ENCODE results near the gene RAB3B. TPM values are rescaled to one million over a fixed set of nuclear protein-coding genes. Genes with fewer than 3 reads are reported as not detected.

Gene RAB3B
- total and polyA plus RNA-seq, 2 of the 4 experiments (the other 2 are of a cell fraction), result 33.6 to 78.5 TPM

DNA sequence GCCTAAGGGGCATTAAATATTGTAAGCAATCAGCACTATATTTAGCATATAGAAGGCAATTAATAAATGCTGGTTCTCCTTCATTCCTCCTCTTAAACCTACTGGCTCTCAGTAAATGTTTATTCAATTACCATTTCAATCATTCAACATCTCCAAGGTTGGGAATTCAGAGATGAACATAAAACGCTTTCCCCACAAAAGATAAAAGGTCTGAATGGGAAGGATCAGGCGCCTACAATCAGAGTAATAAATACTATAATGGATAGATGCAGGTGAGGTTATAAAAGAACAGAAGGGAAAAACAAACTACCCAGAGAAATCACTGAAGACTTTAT, 43.5 kb upstream of the RAB3B start:
- Histone ChIP-seq H3K56ac (ENCODE audit: extremely low read depth, insufficient read depth, low read length) (no peak overlapping the region), H3K79me1 (ENCODE audit: low read depth in 1 of 2, low read length in 2 of 2) (peaks cover 21 to 47% of the 10 kb centered on the region in 2 experiments), H2BK5ac (ENCODE audit: low read depth, low read length, poor library complexity, severe bottlenecking) (peak overlapping the region; percentile 78), H3K4ac (ENCODE audit: low read depth, low read length) (peak overlapping the region; percentile 35; the same call in 1 of the 2 replicates), H3K36me3 (ENCODE audit: control insufficient read depth, insufficient read depth, low read length) (0 out of 2 replicates have a peak, but pooled peaks cover 1% of the 10 kb centered on the region), H3K4me1 (ENCODE audit: control insufficient read depth, insufficient read depth, low read length) (peaks cover 7% of the 10 kb centered on the region), H2BK120ac (ENCODE audit: low read depth, low read length) (no peak overlapping the region), H2AFZ (replicated peaks; ENCODE audit: low read length, poor library complexity) (no peak overlapping the region), H3K18ac (ENCODE audit: low read depth, low read length) (peak overlapping the region; percentile 32; the same call in 1 of the 2 replicates), H3K27ac (ENCODE audit: insufficient read depth, low read length) (no peak overlapping the region), H3K9me1 (ENCODE audit: insufficient read depth, low read length) (peaks cover 6% of the 10 kb centered on the region; the same call in 1 of the 2 replicates), H3K4me3 (ENCODE audit: insufficient read depth, low read depth, low read length) (peak overlapping the region; percentile 90; the same call in 1 of the 2 replicates), H3K23ac (ENCODE audit: low read depth, low read length) (no peak overlapping the region), H4K20me1 (ENCODE audit: insufficient read depth, low read length) (peaks cover 18% of the 10 kb centered on the region), H4K5ac (ENCODE audit: low read depth, low read length) (peak overlapping the region; percentile 90; the same call in 1 of the 2 replicates), H3K27me3 (ENCODE audit: control insufficient read depth, insufficient read depth, low read length) (no peaks in the 10 kb centered on the region), H4K8ac (ENCODE audit: low read depth in 2 of 2, low read length in 2 of 2) (peak overlapping the region; percentile 86 to 99), H2BK20ac (ENCODE audit: low read depth, low read length) (no peak overlapping the region), H4K91ac (ENCODE audit: insufficient read depth, low read depth, low read length) (no peak overlapping the region), H3K9ac (ENCODE audit: low read depth, low read length) (peak overlapping the region; percentile 83; the same call in 1 of the 2 replicates), H3K14ac (replicated peaks; ENCODE audit: low read depth, low read length) (peak overlapping the region; percentile 49; the same call in 1 of the 2 replicates), H3K4me2 (ENCODE audit: low read depth, low read length) (peak overlapping the region; percentile 70; the same call in 1 of the 2 replicates), H2BK15ac (ENCODE audit: low read depth, low read length) (no peak overlapping the region), H2AK9ac (replicated peaks; ENCODE audit: low read depth, low read length, poor library complexity) (no peak overlapping the region), H2AK5ac (ENCODE audit: low read depth, low read length) (no peak overlapping the region), H3K9me3 (ENCODE audit: control insufficient read depth, insufficient read depth, low read length) (no peaks in the 10 kb centered on the region)
- ChIA-PET POLR2A (ENCODE audit: unreplicated experiment) (no interaction called here), CTCF (interaction anchor here (1.0 kb wide), 1 partner anchor 128 kb away, joined by 3 read pairs; no protein-coding TSS in a partner anchor)
- no CpG with 5 or more reads among the region's 2 CpGs for WGBS, 2 experiments (ENCODE audit: extremely low coverage in 2 of 2, insufficient read length in 1 of 2)
- in situ Hi-C loops (cut with MboI; ENCODE audit: low sequenced_read_pairs), result no loop called here
- no TSS peak for BruUV-seq (replicated peaks)
- DNase-seq (no peak), ATAC-seq (ENCODE audit: low read depth) (no peak)
- dilution Hi-C loops (cut with HindIII; ENCODE audit: low sequenced_read_pairs, unreplicated experiment), result no loop called here
- TF ChIP-seq, protein P1, sequence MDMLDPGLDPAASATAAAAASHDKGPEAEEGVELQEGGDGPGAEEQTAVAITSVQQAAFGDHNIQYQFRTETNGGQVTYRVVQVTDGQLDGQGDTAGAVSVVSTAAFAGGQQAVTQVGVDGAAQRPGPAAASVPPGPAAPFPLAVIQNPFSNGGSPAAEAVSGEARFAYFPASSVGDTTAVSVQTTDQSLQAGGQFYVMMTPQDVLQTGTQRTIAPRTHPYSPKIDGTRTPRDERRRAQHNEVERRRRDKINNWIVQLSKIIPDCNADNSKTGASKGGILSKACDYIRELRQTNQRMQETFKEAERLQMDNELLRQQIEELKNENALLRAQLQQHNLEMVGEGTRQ (IDR thresholded peaks at IDR 0.05; ENCODE audit: low read depth, low read length), result no peak
- no peak for TF ChIP-seq RAD21 (IDR thresholded peaks at IDR 0.05; ENCODE audit: low read length)
- TF ChIP-seq SMC3 (IDR thresholded peaks at IDR 0.05; ENCODE audit: low read depth, low read length), result no peak
- TF ChIP-seq BHLHE40 (IDR thresholded peaks at IDR 0.05; ENCODE audit: low read depth, low read length), result no peak
- TF ChIP-seq, protein P2, sequence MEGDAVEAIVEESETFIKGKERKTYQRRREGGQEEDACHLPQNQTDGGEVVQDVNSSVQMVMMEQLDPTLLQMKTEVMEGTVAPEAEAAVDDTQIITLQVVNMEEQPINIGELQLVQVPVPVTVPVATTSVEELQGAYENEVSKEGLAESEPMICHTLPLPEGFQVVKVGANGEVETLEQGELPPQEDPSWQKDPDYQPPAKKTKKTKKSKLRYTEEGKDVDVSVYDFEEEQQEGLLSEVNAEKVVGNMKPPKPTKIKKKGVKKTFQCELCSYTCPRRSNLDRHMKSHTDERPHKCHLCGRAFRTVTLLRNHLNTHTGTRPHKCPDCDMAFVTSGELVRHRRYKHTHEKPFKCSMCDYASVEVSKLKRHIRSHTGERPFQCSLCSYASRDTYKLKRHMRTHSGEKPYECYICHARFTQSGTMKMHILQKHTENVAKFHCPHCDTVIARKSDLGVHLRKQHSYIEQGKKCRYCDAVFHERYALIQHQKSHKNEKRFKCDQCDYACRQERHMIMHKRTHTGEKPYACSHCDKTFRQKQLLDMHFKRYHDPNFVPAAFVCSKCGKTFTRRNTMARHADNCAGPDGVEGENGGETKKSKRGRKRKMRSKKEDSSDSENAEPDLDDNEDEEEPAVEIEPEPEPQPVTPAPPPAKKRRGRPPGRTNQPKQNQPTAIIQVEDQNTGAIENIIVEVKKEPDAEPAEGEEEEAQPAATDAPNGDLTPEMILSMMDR (conservative IDR thresholded peaks at IDR 0.05; ENCODE audit: low read depth, low read length), result no peak
- no peak for TF ChIP-seq CEBPB (IDR thresholded peaks at IDR 0.05; ENCODE audit: low read depth, low read length)
- TF ChIP-seq RCOR1 (IDR thresholded peaks at IDR 0.05; ENCODE audit: insufficient replicate concordance, low read length), result no peak
- intact Hi-C loops (cut with micrococcal nuclease), result no loop called here

Measured in IMR-90 (cell line).